ENCODE measurements around the gene GABRA6.
"Not testable (repeated sequence)": the region's sequence is repeated elsewhere in the genome, so short reads cannot be mapped to it uniquely, and the experiment has no call there.

Gene GABRA6

DNA sequence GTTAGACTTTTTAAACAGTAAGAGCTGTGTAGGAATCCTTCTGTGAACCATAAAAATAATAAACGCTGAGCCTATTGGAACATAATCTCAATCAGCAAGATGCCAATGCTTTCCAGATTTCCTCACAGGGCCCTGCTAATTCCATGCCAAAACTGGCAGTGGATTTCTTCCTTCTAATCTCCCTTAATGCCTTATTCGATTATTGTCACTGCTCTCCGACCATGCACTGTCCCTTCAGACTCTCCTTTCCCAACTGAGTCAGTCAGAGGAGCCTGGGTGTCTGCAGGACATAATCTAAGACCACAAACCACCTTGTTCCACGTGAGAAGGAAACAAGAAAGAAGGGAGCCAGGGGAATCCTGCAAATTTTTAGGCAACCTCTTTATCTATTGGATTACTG, at the start of gene GABRA6:
TSS of gene GABRA6 (plus strand) at position 261 of the 400 bp plus-strand sequence. CDS start 269 bp downstream, outside the sequence.
- no peak for DNase-seq (ENCODE audit: low read depth in 2 of 2)

GRCh38 chr5:161637591-161637990, 47.9 kb upstream of the GABRA6 start:
- no peak for DNase-seq (ENCODE audit: low read depth in 2 of 2)

- DNase-seq (ENCODE audit: low read depth in 2 of 2), result no peak
These were observed 44.1 kb upstream of the GABRA6 start for GRCh38 chr5:161641444-161641843.

GRCh38 chr5:161645264-161645663, 40.3 kb upstream of the GABRA6 start:
- DNase-seq (ENCODE audit: low read depth in 2 of 2), result no peak

DNA sequence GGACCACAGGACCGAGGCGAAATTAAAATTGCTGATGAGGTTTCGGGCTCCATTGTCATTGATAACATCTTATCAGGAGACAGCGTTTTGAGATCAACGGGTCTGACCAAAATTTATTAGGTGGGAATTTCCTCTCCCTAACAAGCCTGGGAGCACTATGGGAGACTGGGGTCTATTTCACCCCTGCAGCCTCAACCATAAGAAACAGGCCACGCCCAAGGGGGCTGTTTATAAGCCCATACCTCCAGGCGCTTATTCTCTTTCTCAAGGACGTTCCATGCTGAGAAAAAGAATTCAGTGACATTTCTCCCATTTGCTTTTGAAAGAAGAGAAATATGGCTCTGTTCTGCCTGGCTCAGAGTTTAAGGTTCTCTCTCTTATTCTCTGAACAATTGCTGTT, 33.6 kb upstream of the GABRA6 start:
- not testable (repeated sequence) for DNase-seq (ENCODE audit: low read depth in 2 of 2)

GRCh38 chr5:161660806-161661205, 24.7 kb upstream of the GABRA6 start:
- DNase-seq (ENCODE audit: low read depth in 2 of 2), result no peak

GRCh38 chr5:161663431-161663830, 22.1 kb upstream of the GABRA6 start:
- no peak for DNase-seq (ENCODE audit: low read depth in 2 of 2)

- DNase-seq (ENCODE audit: low read depth in 2 of 2), result no peak
These were observed 9.4 kb upstream of the GABRA6 start for GRCh38 chr5:161676103-161676502.

DNA sequence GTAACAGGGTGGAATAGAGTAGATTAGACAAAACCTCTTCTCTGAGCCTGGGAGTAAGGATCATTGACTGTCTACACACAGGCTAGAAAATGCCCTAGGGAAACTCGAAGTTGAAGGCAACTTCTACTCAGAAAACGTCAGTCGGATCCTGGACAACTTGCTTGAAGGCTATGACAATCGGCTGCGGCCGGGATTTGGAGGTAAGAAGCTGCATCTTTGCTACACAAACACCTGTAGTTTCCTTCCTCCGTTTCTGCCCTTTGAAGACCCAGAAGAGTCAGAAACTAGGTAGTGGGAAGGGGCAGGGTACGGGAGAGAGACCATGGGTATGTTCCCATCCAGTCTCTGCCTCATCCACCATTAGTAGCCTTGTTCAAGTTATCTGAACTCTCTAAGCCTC, 628 bp downstream of the GABRA6 start:
- DNase-seq (ENCODE audit: low read depth in 2 of 2), result no peak

GRCh38 chr5:161686881-161687280, 1.4 kb downstream of the GABRA6 start:
- no peak for DNase-seq (ENCODE audit: low read depth in 2 of 2)

DNA sequence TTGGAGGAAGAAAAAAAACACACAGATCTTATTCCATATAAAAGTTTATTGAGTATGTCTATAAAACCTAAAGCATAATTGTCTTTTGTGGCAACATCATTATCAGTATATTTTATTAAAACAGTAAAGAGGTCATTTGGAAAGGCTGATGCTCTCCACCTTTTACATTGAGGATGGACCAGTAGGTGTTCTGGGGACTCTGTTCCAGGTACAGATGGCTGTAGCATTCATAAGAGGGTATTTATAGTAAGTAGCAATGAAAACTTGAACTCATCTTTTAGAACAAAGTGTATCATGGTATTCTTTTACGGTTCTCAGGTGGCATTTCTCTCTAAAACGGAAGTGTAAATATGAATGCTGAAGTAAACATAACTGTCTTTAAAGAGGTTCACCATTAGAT, 1.8 kb downstream of the GABRA6 start:
- no peak for DNase-seq (ENCODE audit: low read depth in 2 of 2)

GRCh38 chr5:161691911-161692310, 6.4 kb downstream of the GABRA6 start:
- no peak for DNase-seq (ENCODE audit: low read depth in 2 of 2)

DNA sequence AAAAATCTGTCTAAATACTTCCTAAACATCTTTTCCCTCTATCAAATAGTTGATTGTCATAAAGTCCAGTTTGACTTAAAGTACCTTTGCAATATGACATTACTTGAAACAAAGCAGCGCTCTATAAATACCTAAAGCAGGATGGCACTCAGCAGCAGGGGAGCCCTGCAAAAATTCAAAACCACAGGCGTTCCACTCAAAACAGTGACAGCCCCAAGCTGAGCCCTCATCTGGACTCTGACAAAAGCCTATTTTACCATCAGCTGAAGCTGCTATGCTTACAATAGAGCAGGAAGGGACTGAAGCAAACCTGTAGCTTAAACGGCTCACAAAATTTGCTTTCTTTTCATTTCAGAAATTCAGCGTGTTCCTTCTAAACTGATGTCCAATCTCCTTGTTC, 11.5 kb downstream of the GABRA6 start:
- DNase-seq (ENCODE audit: low read depth in 2 of 2), result no peak

GRCh38 chr5:161700065-161700464, 14.5 kb downstream of the GABRA6 start:
- DNase-seq (ENCODE audit: low read depth in 2 of 2), result no peak

GRCh38 chr5:161703528-161703927, 18.0 kb downstream of the GABRA6 start:
- DNase-seq (ENCODE audit: low read depth in 2 of 2), result no peak

GRCh38 chr5:161707382-161707781, 21.9 kb downstream of the GABRA6 start:
- no peak for DNase-seq (ENCODE audit: low read depth in 2 of 2)

- DNase-seq (ENCODE audit: low read depth in 2 of 2), result no peak
These were observed 23.7 kb downstream of the GABRA6 start for GRCh38 chr5:161709239-161709638.

DNA sequence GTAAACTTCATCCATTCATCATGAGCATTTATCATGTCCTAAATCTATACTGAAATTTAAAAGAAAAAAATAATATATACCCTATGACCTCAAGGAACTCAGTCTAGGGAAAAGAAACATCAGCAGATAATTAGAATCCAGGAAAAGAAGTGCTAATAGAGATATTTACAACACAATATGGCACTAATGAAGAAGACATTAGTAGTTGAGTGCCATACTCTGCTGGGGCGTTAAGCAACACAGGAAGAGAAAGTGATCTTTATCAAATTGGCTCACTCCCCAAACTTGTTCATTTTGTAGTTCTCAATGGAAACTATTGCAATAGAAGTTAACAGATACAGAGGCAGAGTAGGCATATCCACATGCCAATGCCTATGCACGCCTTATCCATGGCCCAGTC, 27.5 kb downstream of the GABRA6 start:
- DNase-seq (ENCODE audit: low read depth in 2 of 2), result no peak

GRCh38 chr5:161719157-161719556, 33.6 kb downstream of the GABRA6 start:
- no peak for DNase-seq (ENCODE audit: low read depth in 2 of 2)

GRCh38 chr5:161720460-161720859, 34.9 kb downstream of the GABRA6 start:
- DNase-seq (ENCODE audit: low read depth in 2 of 2), result no peak

- DNase-seq (ENCODE audit: low read depth in 2 of 2), result no peak
These were observed 49.2 kb downstream of the GABRA6 start for GRCh38 chr5:161734741-161735140.

- DNase-seq (ENCODE audit: low read depth in 2 of 2), result no peak
These were observed 54.9 kb downstream of the GABRA6 start for GRCh38 chr5:161740433-161740832.

DNA sequence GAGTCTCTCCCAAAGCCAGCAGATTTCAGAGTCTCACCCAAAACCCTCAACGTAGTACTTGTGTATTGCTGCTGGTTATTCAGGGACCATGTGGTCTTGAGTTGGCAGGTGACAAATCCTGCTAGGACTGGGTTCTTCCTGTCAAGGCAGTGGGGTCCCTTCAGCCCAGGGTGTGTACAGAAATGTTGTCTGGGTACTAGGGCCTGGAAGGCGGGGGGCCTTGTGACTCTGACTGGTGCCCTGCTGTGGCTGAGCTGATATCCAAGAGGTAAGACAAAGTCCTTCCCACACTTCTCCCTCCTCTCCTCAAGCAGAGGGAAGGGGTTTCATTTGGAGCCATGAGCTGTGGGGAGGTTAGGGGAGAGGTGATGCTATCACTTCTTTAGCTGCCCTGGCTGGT, 58.8 kb downstream of the GABRA6 start:
- DNase-seq (ENCODE audit: low read depth in 2 of 2), result no peak

- no peak for DNase-seq (ENCODE audit: low read depth in 2 of 2)
These were observed 59.9 kb downstream of the GABRA6 start for GRCh38 chr5:161745392-161745791.

GRCh38 chr5:161751265-161751664, 65.7 kb downstream of the GABRA6 start:
- no peak for DNase-seq (ENCODE audit: low read depth in 2 of 2)
